AG04449 (cell line): Measurements from ENCODE around the gene DNM3.

Experiments
- CTCF ChIA-PET: fragments of 350-600 bp; formaldehyde crosslinking; extraction: SDS; loops from one replicate; lab custom pipeline; 2021; ENCODE audit warnings: antibody characterized with exemption; lab: Yijun Ruan, JAX
- POLR2A ChIA-PET: fragments of 400-600, 350-600 bp; formaldehyde crosslinking; extraction: SDS; loops from one replicate; lab custom pipeline; 2020; ENCODE audit warnings: antibody characterized with exemption, inconsistent platforms; lab: Yijun Ruan, JAX
- DNase-seq: peaks from one replicate; pipeline ENCODE4 v3.0.0-alpha.2; 2010; ENCODE audit warnings: low read depth, low spot score
- H3K4me3 ChIP-seq: 2 replicates; pipeline ENCODE4 v1.5.1; 2011; ENCODE audit warnings: low read depth, mild to moderate bottlenecking, control low read depth, low read length
- TF ChIP-seq, protein P1 (sequence below): IDR thresholded peaks from one replicate; pipeline ENCODE4 v1.5.1; 2011; ENCODE audit warnings: mild to moderate bottlenecking, moderate library complexity, low read length, control low read depth, inconsistent platforms; ENCODE audit not compliant: insufficient read depth; ENCODE audit errors: missing control alignments

DNM3 gene

DNA sequence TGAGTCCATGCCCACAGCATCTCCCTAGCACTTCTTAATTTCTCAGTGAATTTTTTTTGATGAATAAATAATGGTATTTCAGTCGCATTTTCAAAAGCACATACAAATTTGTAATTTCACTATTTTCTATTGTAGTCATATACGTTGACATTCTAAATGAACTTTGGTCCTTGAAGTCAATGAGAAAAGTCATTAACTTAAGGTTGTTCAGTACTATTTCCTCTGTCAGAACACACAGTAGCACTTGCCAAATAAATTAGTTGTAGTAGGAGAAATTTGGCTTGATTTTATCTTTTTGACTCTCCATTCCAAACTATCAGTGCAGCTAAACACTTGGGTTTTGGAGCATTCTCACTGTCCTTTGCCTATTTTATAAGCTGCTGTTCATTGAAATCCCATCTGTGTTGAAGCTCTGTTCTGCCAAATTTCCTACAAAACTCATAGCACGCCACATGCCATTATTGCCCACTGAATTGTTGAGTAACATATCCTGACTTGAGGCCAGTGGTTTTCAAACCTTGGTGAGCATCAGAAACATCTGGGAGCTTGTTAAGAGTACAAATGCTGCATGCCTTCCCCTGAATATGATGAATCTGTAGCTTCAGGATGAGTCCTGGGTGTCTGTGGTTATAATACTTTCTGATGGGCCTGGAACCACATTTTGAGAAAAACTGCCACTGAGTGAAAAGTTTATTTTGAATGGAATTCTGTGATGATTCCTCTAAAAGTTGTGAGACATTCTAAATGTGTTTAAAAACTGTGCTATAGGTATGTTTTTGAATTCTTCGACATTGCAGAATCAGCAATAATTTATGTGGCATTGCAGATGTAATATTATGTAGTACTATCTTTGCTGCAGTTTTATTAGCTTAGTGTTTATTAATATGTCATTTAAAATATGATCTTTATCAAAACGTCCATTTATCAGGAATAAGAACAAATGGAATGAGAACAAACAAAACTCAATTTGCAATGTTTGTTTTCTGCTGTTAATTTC, 78.9 kb downstream of the DNM3 start:
- DNase-seq, result no peak
- TF ChIP-seq, protein P1, sequence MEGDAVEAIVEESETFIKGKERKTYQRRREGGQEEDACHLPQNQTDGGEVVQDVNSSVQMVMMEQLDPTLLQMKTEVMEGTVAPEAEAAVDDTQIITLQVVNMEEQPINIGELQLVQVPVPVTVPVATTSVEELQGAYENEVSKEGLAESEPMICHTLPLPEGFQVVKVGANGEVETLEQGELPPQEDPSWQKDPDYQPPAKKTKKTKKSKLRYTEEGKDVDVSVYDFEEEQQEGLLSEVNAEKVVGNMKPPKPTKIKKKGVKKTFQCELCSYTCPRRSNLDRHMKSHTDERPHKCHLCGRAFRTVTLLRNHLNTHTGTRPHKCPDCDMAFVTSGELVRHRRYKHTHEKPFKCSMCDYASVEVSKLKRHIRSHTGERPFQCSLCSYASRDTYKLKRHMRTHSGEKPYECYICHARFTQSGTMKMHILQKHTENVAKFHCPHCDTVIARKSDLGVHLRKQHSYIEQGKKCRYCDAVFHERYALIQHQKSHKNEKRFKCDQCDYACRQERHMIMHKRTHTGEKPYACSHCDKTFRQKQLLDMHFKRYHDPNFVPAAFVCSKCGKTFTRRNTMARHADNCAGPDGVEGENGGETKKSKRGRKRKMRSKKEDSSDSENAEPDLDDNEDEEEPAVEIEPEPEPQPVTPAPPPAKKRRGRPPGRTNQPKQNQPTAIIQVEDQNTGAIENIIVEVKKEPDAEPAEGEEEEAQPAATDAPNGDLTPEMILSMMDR, result no peak
- CTCF ChIA-PET, result no interaction called here

DNA sequence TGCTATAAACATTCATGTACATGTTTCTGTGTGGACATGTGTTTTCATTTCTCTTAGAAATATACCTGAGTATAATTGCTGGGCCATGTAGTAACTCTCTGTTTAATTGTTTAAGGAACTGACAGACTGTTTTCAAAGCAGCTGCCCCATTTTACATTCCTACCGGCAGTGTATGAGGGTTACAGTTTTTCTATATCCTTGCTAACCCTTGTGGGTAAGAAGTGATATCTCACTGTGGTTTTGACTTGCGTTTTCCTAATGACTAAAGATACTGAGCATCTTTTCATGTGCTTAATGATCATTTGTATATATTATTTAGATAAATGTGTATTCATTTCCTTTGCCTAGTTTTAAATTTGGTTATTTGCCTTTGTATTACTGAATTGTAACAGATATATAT, 81.7 kb downstream of the DNM3 start:
- POLR2A ChIA-PET, result no interaction called here
- no peak for DNase-seq
- H3K4me3 ChIP-seq, result no peak overlapping the region
- TF ChIP-seq, protein P1, result no peak
- CTCF ChIA-PET, result interaction anchor here (1.0 kb wide), 1 partner anchor 121 kb away, joined by 3 read pairs; no protein-coding TSS in a partner anchor

More for the DNA sequence above, 78.9 kb downstream of the DNM3 start:
- no peak overlapping the region for H3K4me3 ChIP-seq
- POLR2A ChIA-PET, result no interaction called here

DNA sequence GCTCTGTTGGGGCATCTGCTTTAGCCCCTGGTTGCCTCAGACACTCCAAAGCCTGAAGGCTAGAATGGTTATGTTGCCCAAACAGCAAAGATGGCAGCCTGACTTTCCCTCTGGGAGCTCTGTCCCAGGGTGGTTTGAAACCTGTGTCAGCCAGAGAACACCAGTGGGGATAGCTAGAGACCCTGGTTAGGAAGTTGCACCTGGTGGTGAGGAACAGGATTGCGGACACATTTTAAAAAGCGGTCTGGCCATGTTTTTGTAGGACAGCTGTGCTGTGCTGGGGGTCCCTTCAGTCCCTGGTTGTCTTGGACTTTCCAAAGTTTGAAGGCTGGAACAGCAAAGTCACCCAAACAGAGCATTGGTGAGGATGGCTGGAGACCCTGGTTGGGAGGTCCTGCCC, 87.8 kb downstream of the DNM3 start:
- ChIA-PET POLR2A (no interaction called here), CTCF (no interaction called here)
- H3K4me3 ChIP-seq, result no peak overlapping the region
- DNase-seq, result no peak
- TF ChIP-seq, protein P1, result no peak

DNA sequence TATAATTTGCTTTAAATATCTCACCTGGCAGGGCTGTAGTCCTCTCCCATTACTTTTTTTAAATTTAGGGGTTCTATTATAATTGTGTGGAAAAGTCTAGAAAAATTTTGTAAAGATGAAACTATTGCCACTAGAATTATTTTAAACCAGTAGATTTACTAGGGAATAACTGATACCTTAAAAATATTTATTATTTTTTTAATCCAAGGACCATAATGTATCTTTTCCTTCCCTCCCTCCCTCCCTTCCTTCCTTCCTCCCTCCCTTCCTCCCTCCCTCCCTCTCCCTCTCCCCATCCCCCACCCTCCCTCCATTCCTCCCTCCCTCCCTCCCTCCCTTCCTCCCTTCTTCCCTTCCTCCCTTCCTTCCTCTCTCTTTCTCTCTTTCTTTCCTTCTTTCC, 90.5 kb downstream of the DNM3 start:
- no peak for DNase-seq
- CTCF ChIA-PET, result no interaction called here
- no peak overlapping the region for H3K4me3 ChIP-seq
- POLR2A ChIA-PET, result no interaction called here
- TF ChIP-seq, protein P1, result no peak

DNA sequence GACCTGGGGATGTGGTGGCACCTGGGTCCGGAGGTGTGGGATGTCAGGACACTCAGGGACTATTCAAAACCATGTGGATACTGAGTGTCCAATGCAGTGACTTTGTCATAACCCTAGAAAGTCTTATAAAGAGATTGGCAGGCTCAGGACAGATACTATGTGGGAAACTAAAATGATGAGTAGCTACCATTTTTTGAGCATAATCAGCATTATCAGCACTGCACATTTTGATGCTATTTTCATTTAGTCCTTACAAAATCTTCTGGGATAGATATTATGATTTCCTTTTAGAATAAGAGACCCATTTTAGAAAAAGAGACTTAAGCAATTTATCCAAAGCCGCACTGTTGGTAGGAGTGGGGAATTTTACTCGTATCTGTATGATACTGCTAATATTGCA, 93.4 kb downstream of the DNM3 start:
- POLR2A ChIA-PET, result no interaction called here
- DNase-seq, result no peak
- CTCF ChIA-PET, result no interaction called here

DNA sequence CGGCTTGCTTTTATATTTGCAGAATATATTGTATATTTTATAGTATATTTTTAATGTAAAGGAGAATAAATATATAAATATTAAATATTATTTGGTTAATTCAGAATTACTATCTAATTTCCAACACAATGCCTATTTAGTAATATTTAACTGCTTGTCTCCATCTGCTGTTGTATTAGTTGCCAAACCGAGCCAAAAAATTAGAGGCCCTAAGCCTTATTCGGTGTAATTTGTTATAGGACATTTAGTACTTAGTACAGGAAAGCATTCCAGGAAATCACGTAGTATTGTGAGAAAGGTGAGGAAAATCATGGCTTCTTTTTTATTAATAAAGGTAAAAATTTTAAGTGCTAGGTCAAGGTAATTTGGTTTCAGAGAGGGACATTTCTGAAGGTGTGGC, 93.8 kb downstream of the DNM3 start:
- DNase-seq, result no peak
- POLR2A ChIA-PET, result no interaction called here
- TF ChIP-seq, protein P1, result no peak
- no peak overlapping the region for H3K4me3 ChIP-seq
- CTCF ChIA-PET, result no interaction called here

More for the DNA sequence above, 93.4 kb downstream of the DNM3 start:
- no peak overlapping the region for H3K4me3 ChIP-seq
- TF ChIP-seq, protein P1, result no peak
